Measurements from ENCODE around the gene NLRC5.
A peak's percentile ranks its signal among the peaks of the same experiment; 100 is the strongest.
"Not testable (repeated sequence)": the region's sequence is repeated elsewhere in the genome, so short reads cannot be mapped to it uniquely, and the experiment has no call there.

Gene NLRC5

GRCh38 chr16:57001026-57001679, 11.8 kb downstream of the NLRC5 start:
- DNase-seq, result no peak

GRCh38 chr16:57003439-57004386, 14.4 kb downstream of the NLRC5 start:
- DNase-seq, result no peak

GRCh38 chr16:57004387-57005250, 15.3 kb downstream of the NLRC5 start:
- DNase-seq, result no peak

DNA sequence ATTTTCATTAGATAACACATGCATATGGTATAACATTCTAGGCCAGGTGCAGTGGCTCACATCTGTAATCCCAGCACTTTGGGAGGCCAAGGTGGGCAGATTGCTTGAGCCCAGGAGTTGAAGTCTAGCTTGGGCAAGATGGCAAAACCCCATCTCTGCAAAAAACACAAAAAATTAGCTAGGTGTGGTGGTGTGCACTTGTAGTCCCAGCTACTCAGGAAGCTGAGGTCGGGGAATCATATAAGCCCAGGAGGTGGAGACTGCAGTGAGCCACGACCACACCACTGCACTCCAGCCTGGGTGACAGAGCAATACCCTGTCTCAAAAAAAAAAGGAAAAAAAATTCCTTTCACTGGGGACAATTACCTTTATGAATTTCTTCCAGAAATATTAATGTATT, 16.2 kb downstream of the NLRC5 start:
- not testable (repeated sequence) for DNase-seq

DNA sequence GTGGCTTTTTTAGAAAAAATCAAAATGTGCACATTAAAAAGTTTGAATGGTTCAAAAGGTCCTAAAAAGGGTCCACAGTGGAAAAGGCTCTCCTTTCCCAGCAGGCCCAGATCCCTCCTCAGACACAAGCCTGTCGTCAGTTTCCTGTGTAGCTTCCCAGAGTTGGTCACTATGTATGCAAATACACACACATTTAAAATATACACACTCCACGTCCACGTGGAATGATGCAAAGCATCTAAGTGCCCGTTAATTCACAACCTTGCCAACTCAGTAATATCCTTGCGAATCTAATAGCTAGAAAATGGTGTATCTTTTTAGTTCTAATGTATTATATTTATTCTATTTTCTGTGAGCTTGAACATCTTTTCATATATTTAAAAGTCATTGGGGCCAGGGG, 17.7 kb downstream of the NLRC5 start:
- no peak for DNase-seq

DNA sequence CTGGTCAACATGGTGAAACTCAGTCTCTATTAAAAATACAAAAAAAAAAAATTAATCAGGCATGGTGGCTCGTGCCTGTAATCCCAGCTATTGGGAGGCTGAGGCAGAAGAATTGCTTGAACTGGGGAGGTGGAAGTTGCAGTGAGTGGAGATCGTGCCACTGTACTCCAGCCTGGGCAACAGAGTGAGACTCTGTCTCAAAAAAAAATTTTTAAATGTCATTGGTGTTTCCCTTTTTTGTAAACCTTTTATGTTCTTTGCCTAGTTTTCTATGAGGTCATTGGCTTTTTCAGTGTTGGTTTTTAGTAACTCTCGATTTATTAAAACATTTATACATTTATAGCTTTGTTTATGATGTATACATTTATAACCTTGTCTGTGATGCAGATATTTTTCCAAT, 18.2 kb downstream of the NLRC5 start:
- DNase-seq, result no peak

- DNase-seq, result no peak
These were observed 19.1 kb downstream of the NLRC5 start for GRCh38 chr16:57008440-57008839.

- DNase-seq, result no peak
These were observed 20.4 kb downstream of the NLRC5 start for GRCh38 chr16:57009643-57010170.

DNA sequence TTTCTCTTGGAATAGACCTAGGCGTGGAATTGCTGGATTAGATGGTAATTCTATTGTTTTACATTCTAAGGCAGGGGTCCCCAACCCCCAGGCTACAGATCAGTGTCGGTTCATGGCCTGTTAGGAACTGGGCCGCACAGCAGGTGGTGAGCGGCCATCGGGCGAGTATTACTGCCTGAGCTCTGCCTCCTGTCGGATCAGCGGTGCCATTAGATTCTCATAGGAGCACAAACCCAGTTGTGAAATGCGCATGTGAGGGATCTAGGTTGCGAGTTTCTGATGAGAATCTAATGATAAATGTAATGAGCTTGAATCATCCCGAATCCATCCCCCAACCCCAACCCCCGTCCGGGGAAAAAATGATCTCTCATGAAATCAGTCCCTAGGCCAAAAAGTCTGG, 23.0 kb downstream of the NLRC5 start:
- no peak for DNase-seq

GRCh38 chr16:57013229-57013628, 23.9 kb downstream of the NLRC5 start:
- no peak for DNase-seq

GRCh38 chr16:57013902-57014301, 24.5 kb downstream of the NLRC5 start:
- no peak for DNase-seq

GRCh38 chr16:57016301-57016700, 26.9 kb downstream of the NLRC5 start:
- no peak for DNase-seq

- DNase-seq, result no peak
These were observed 27.5 kb downstream of the NLRC5 start for GRCh38 chr16:57016831-57017230.

DNA sequence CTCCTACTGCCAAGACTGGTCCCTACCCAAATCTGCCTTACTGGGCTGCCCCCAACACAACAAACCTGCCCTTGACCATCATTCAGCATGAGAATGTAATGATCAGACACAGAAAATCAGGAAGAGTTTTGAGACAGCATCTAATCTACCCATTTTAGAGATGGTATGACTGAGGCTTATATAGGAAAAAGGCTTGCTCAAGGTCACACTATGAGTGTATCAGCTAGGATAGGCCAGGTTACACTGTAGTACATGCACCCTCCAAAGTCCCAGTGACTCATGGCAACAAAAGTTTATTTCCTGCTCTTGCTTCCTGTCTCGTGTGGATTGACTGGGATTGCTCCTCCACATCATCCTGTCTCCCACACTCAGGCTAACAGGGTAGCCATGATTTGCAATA, 27.9 kb downstream of the NLRC5 start:
- DNase-seq, result no peak

DNA sequence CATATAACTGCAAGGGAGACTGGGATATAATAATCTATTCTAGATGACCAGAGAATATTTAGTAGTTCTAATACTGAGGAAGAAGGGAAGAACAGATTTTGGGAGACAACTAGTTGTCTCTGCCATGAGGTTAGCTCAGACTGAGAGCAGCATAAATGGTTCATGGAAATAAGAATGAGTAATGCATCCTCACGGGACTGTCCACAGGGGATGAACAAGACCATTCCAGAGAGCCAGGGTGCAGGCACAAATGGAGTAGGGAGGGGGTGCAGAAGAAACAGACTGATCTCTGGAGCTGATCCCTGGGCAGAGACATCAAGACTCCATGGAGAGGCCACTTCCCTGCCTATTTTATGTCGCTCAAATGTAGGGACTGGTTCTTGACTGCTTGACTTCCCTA, 30.4 kb downstream of the NLRC5 start:
- no peak for DNase-seq

- no peak for DNase-seq
These were observed 31.3 kb downstream of the NLRC5 start for GRCh38 chr16:57020651-57021050.

GRCh38 chr16:57021757-57022156, 32.4 kb downstream of the NLRC5 start:
- no peak for DNase-seq

DNA sequence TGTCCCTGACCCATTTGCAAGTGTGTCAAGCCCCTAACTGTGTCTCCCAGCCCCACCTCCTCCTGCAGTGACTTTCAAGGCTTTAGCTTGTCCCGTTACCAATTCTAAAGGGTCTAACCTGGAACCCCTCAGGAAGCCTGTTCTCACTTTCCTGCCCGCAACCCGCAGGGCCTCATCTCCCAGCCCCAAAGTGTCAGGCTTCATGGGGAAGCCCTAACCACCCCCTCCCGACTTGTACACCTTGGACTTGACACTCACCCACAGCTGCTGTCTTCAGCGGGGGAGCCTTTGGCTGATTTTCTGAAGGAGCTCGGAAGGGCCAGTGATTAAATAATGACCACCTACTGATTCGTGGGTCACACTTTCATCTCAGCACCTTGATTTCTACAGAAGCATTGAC, 33.1 kb downstream of the NLRC5 start:
- DNase-seq, result no peak

DNA sequence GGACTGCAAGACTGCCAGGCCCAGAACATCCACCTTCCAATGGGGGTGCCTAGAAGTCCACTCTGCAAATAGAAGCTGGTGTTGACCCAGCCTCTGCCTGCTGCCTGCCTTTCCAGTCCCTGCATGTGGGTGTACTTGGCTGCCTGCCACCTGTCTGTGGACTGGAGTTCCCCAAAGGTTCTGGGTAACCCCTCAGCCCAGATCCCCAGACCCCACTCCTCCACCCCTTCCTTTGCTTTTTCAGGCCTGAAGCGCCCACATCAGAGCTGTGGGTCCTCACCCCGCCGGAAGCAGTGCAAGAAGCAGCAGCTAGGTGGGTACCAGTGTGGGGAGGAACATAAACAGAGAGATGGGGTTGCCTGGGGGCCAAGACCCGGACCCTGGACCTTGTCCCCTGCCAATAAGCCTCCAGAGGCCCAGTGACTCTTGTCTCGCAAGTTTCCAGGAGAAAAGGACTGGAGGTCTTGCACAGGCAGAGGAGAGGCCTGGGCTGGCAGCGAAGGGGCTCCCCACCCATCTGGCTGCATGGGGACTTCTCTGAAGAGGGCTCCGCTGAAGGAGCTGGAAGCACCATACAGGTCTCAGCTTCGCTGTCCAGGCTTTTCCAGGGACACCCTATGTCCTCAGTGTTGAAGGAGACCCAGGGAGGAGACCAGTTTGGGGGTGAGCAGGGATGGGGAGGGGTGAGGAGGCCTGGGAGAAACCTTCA, 34.3 kb downstream of the NLRC5 start:
- DNase-seq, result peak in 2 of 4 experiments; percentile 15 to 18

DNA sequence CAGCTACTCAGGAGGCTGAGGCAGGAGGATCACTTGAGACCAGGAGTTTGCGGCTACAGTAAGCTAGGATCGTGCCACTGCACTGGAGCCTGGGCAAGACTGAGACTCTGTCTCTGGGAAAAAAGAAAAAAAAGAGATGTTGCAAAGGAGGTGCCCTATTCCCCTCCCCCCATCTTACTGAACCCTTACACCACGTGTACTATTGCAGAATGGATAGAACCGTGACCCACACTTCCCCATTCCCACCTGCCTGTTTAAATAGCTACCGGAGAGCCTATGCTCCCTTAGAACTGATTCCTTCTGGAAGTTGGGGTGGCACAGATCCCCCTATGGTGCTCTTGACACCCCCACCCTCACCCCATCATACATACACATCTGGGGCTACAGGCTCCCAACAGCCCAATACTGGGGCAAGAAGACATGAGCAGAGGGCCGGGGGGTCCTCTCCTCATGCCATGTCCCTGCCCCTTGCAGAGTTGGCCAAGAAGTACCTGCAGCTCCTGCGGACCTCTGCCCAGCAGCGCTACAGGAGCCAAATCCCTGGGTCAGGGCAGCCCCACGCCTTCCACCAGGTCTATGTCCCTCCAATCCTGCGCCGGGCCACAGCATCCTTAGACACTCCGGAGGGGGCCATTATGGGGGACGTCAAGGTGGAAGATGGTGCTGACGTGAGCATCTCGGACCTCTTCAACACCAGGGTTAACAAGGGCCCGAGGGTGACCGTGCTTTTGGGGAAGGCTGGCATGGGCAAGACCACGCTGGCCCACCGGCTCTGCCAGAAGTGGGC, 35.7 kb downstream of the NLRC5 start:
- DNase-seq, result no peak

GRCh38 chr16:57025941-57026777, 36.8 kb downstream of the NLRC5 start:
- no peak for DNase-seq
